IPS-11a (cell line): ENCODE data around the gene CCN5.
A peak's percentile ranks its signal among the peaks of the same experiment; 100 is the strongest.

Experiments
- H3K4me3 ChIP-seq: one replicate; pipeline ENCODE4 v1.5.1; 2013; ENCODE audit warnings: low read depth, low read length, control low read depth

CCN5 gene

GRCh38 chr20:44735816-44736169 lies 20.6 kb downstream of the CCN5 start:
- H3K4me3 ChIP-seq, result no peak overlapping the region

DNA sequence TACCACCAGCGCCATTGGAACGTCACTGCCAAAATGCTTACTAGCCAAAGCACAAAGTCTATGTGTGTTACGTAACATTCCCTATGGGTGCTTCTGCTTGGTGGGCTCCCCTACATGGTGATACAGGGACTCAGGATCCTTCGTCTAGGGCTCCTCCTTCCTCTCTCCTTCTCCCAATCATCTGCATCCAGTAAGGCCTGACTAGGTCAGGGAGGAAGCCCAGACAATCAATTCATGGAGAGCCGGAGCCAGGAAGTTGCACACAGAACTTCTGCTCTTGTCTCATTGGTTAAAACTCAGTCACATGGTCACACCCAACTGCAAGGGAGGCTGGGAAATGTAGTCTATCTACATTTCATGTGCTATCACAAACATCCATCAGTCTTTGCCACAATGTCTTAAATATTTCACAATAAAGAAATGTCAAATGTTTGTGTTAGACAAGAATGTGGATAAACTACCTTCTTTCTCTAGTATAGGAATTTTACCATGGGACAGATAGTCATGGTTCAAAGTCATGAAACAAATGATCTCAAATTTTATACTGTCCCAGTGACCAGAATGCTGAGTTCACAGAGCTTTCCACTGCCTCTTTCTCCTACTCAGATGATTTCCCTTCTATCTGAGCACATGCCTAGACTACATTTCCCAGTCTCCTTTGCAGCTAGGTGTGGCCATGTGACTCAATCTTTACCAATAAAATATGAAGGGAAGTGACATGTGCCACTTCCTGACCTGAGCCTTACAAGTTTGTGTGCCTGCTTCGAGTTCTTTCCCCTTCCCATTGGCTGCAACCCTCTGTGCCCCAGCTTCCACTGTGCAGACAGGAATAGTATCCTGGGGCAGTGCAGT lies 21.2 kb downstream of the CCN5 start:
- no peak overlapping the region for H3K4me3 ChIP-seq

DNA sequence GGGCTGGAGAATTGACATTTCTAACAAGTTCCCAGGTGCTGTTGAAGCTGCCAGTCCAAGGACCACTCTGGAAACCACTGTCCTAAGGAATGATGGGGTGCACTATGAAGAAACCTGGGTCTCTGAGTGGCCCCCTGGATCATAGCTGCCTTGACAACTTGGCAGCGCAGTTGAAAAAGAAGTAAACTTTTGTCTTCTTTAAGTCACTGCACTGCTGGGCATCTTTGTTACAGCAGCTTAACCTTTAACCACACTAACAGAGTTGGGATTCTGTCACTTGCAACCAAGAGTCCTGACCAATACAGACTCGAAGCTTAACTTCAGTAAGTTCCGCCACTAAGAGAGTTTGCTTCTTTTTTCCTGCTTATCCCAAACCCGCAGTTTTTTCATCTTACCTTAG lies 21.9 kb downstream of the CCN5 start:
- no peak overlapping the region for H3K4me3 ChIP-seq

- no peak overlapping the region for H3K4me3 ChIP-seq
Observed at GRCh38 chr20:44738813-44739477, 23.8 kb downstream of the CCN5 start.

DNA sequence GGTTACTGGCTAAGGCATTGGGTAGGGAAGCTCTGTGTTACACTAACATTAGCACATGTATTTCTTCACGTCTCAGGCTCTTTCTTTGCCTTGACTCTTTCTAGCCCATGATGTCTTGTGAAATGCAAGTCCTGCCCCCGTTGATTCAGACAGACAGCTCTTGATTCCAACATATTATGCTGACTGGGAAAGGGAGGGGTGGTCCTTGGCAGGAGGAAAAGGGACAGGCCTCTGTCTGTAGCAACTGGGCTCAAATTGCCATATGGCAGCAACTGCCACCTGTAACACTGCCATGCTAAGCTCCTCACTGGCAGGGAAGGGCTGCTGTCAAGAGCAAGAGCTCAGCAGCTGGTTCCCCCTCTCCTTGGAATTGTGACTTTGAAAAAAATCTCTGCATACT lies 24.8 kb downstream of the CCN5 start:
- no peak overlapping the region for H3K4me3 ChIP-seq

- no peak overlapping the region for H3K4me3 ChIP-seq
Observed at GRCh38 chr20:44742304-44743079, 27.3 kb downstream of the CCN5 start.

- no peak overlapping the region for H3K4me3 ChIP-seq
Observed at GRCh38 chr20:44743080-44743701, 28.0 kb downstream of the CCN5 start.

DNA sequence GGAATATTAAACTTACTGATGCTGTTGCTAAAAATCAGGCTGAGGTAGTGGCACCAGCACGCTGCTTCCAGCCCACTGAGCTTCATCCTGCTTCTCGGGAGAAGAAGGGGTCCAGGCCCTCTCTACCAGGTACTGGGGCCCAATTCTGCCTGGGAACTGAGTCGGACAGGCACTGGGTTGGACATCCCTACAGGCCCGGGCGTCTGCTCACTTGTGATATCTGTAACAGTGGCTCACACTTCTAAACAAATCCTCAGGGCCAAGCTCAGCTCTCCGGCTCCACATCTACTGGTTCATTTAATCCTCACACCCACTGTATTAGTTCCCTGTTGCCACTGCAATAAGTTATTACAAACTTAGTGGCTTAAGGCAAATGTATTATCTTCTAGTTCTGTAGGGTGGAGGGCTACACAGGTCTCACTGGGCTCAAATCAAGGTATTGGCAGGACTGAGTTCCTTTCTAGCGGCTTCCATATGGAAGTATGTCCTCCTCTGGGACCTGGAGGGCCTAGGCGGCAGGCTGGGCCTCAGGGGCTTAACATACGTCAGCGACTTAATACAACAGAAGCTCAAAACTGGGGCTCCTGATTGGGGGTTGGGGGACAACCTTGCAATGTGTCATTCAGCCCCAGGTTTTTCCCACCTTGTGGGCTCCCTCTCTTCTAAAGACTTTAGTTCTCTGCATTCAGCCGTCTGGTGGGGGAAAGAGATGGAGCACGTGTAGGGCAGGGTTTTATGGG lies 28.9 kb downstream of the CCN5 start:
- no peak overlapping the region for H3K4me3 ChIP-seq

DNA sequence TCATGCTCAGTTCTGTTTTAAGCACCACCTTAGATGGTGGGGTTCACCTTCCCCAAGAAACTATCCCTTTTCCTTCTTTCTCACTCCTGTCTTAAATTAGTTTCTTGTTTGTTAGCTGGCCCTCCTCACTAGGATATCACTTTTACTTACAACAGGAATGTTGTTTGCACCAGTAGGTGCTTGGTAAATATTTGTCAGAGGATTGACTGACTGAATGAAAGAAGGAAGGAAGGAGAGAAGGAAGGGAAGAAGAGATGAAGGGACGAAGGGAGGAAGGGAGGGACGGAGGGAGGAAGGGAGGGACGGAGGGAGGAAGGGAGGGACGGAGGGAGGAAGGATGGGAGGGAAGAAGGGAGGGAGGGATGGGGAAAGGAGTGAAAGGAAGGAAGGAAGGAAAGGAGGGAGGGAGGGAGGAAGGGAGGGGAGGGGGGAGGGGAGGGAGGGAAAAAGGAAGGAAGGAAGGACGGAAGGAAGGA lies 30.0 kb downstream of the CCN5 start:
- H3K4me3 ChIP-seq, result no peak overlapping the region

GRCh38 chr20:44745598-44746366 lies 30.6 kb downstream of the CCN5 start, which contains the start of gene KCNK15:
TSS of gene KCNK15 (plus strand) at chr20:44745865. CDS start at chr20:44745911, 46 bp downstream.
- H3K4me3 ChIP-seq, result peak within 1 kb of the TSS; percentile 51

GRCh38 chr20:44746367-44747165 lies 31.4 kb downstream of the CCN5 start:
- peak overlapping the region; percentile 51 for H3K4me3 ChIP-seq

- no peak overlapping the region for H3K4me3 ChIP-seq
Observed at GRCh38 chr20:44747166-44748004, 32.2 kb downstream of the CCN5 start.

GRCh38 chr20:44748005-44748370 lies 32.8 kb downstream of the CCN5 start:
- H3K4me3 ChIP-seq, result no peak overlapping the region

DNA sequence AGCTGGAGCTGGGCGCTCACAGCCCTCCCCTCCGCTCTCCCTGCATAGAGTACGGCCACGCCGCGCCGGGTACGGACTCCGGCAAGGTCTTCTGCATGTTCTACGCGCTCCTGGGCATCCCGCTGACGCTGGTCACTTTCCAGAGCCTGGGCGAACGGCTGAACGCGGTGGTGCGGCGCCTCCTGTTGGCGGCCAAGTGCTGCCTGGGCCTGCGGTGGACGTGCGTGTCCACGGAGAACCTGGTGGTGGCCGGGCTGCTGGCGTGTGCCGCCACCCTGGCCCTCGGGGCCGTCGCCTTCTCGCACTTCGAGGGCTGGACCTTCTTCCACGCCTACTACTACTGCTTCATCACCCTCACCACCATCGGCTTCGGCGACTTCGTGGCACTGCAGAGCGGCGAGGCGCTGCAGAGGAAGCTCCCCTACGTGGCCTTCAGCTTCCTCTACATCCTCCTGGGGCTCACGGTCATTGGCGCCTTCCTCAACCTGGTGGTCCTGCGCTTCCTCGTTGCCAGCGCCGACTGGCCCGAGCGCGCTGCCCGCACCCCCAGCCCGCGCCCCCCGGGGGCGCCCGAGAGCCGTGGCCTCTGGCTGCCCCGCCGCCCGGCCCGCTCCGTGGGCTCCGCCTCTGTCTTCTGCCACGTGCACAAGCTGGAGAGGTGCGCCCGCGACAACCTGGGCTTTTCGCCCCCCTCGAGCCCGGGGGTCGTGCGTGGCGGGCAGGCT lies 35.1 kb downstream of the CCN5 start:
- H3K4me3 ChIP-seq, result no peak overlapping the region

- H3K4me3 ChIP-seq, result no peak overlapping the region
Observed at GRCh38 chr20:44752099-44752931, 37.1 kb downstream of the CCN5 start.

DNA sequence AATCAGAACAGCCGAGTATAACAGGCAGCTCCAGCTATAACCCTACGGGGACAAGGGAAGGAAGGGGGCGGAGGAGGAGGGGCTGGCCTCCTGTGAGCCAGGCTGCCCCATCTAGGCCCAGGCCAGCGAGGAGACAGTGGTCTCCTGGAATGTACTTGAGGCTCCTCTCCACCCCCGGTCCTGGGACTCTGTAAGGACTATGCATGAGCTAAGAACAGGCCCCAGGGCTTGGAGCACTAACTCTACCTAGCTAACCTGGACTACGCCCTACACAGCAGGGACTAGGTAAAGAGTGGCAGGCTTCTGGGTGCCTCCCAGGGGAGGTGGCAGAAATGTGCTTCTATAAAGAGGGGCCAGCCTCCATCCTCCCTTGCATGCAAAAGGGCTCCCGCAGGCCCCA lies 39.4 kb downstream of the CCN5 start:
- H3K4me3 ChIP-seq, result no peak overlapping the region
